Fibroblast of gingiva (primary cell): Measurements from ENCODE around the gene YBX1.

ENCODE experiments used
- DNase-seq: peaks from one replicate; pipeline ENCODE4 v3.0.0-alpha.2; 2011; ENCODE audit warnings: low read depth

Gene YBX1

GRCh38 chr1:42735477-42736105 lies 53.4 kb downstream of the YBX1 start:
- no peak for DNase-seq

GRCh38 chr1:42736152-42736551 lies 53.9 kb downstream of the YBX1 start:
- no peak for DNase-seq

GRCh38 chr1:42736571-42737200 lies 54.5 kb downstream of the YBX1 start:
- DNase-seq = no peak

- no peak for DNase-seq
Observed at GRCh38 chr1:42737257-42737656, 55.0 kb downstream of the YBX1 start.

GRCh38 chr1:42737986-42738677 lies 55.9 kb downstream of the YBX1 start:
- no peak for DNase-seq

- no peak for DNase-seq
Observed at GRCh38 chr1:42738678-42739226, 56.5 kb downstream of the YBX1 start.

GRCh38 chr1:42739753-42740700 lies 57.8 kb downstream of the YBX1 start, which contains the start of gene CLDN19:
CLDN19 (minus strand) TSS chr1:42740236; CDS start chr1:42740063, 173 bp downstream.
- DNase-seq = no peak

- DNase-seq = no peak
Observed at GRCh38 chr1:42740851-42741580, 58.8 kb downstream of the YBX1 start.

GRCh38 chr1:42741706-42742105 lies 59.5 kb downstream of the YBX1 start:
- no peak for DNase-seq

GRCh38 chr1:42742141-42742540 lies 59.9 kb downstream of the YBX1 start:
- DNase-seq = no peak

- DNase-seq = no peak
Observed at GRCh38 chr1:42742617-42743316, 60.5 kb downstream of the YBX1 start.

- no peak for DNase-seq
Observed at GRCh38 chr1:42743317-42744147, 61.3 kb downstream of the YBX1 start.

- no peak for DNase-seq
Observed at GRCh38 chr1:42744148-42744413, 61.9 kb downstream of the YBX1 start.

GRCh38 chr1:42745851-42746250 lies 63.6 kb downstream of the YBX1 start:
- DNase-seq = no peak

- no peak for DNase-seq
Observed at GRCh38 chr1:42746436-42747105, 64.4 kb downstream of the YBX1 start.

GRCh38 chr1:42747125-42747524 lies 64.9 kb downstream of the YBX1 start:
- no peak for DNase-seq

- no peak for DNase-seq
Observed at GRCh38 chr1:42748021-42748420, 65.8 kb downstream of the YBX1 start.

GRCh38 chr1:42748461-42749410 lies 66.5 kb downstream of the YBX1 start:
- no peak for DNase-seq
